GM12892 (cell line): ENCODE data around the gene ZCCHC18.

Experiments
- POLR2A ChIP-seq: IDR thresholded peaks from 2 replicates; pipeline ENCODE4 v1.6.1; 2011; ENCODE audit warnings: low read depth, low read length, control low read depth
- POLR2AphosphoS5 ChIP-seq: IDR thresholded peaks from 2 replicates; pipeline ENCODE4 v1.6.1; 2011; ENCODE audit warnings: low read depth, low read length, control low read depth
- TAF1 ChIP-seq: IDR thresholded peaks from 2 replicates; pipeline ENCODE4 v1.6.1; 2011; ENCODE audit warnings: low read depth, mild to moderate bottlenecking, control low read depth, low read length, borderline replicate concordance

DNA sequence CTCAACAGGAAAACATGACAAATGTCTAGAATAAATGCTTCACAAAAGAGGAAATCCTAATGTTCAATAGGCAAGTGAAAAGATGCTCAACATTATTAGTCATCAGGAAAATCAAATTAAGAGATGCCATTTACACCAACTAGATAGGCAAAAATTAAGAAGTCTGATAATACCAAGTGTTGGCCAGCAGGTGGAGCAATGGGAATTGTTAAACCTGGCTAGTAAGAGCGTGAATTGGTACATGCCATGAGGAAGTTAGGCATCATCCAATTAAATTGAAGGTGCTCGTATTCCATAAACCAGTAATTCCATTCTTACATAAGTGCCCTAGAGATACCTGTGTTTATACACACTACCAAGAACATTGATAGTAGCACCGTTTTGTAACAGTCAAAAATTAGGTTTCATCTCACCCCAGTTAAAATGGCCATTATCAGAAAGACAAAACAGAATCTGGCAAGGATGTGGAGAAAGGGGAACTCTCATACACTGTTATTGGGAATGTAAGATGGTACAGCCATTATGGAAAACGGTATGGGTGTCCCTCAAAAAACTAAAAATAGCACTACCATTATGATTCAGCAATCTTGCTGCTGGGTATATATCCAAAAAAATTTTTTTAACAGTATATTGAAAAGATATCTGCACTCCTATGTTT lies 14.0 kb upstream of the ZCCHC18 start:
- TF ChIP-seq POLR2A (no peak), TAF1 (no peak), POLR2AphosphoS5 (no peak)
